Activated CD4-positive, CD25-positive, alpha-beta regulatory T cell treated with anti-CD3 and anti-CD28 coated beads, Interleukin-2, amount 50 U/mL, for 24 hours (primary cell): ENCODE results near the gene ARMC3.

Experiments used
- ATAC-seq, 2 donors: fragments of 150-1000 bp; cut with Tn5 transposase; one replicate each; pipeline ENCODE4 v1.10.0; 2021; ENCODE audit warnings: mild to moderate bottlenecking in 1 of 2, moderate library complexity in 1 of 2

The ARMC3 gene

GRCh38 chr10:22993314-22993713 lies 65.5 kb downstream of the ARMC3 start:
- no peak for ATAC-seq

- ATAC-seq, result no peak
Measured at GRCh38 chr10:22997096-22997495, 69.2 kb downstream of the ARMC3 start.

DNA sequence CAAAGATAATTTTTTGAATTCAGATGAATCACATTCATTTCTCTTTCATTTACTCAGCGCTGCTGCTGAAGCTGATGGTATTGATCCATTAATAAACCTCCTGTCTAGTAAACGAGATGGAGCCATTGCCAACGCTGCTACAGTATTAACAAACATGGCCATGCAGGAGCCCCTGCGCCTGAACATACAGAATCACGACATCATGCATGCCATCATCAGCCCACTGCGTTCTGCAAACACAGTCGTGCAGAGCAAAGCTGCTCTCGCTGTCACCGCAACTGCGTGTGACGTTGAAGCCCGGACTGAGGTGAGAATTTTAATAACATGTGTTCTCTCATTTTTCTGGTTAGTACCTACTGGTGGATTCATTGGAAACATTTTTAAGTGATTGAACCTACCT lies 70.2 kb downstream of the ARMC3 start:
- ATAC-seq, result no peak

DNA sequence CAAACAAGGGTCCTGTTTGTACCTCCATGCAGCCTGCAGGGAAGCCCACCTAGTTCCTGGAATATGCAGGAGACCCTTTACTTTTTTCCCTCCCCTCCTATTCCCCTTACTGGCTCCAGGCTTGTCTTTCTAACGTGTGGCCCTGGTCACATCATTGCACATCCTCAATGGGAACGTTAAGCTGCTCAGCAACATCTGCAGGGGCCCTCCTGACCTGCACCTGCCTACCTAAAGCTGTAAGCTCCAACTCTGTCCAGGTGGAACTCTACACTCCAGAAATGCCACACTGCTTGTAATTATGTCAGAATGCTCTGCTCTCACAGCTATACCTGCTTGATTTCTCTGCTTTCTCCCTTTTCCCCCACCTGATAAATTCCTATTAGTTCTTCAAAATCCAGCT lies 72.1 kb downstream of the ARMC3 start:
- ATAC-seq, result no peak

GRCh38 chr10:23001901-23002516 lies 74.2 kb downstream of the ARMC3 start:
- no peak for ATAC-seq

GRCh38 chr10:23005150-23005549 lies 77.3 kb downstream of the ARMC3 start:
- no peak for ATAC-seq

GRCh38 chr10:23013581-23014335 lies 85.9 kb downstream of the ARMC3 start:
- no peak for ATAC-seq

DNA sequence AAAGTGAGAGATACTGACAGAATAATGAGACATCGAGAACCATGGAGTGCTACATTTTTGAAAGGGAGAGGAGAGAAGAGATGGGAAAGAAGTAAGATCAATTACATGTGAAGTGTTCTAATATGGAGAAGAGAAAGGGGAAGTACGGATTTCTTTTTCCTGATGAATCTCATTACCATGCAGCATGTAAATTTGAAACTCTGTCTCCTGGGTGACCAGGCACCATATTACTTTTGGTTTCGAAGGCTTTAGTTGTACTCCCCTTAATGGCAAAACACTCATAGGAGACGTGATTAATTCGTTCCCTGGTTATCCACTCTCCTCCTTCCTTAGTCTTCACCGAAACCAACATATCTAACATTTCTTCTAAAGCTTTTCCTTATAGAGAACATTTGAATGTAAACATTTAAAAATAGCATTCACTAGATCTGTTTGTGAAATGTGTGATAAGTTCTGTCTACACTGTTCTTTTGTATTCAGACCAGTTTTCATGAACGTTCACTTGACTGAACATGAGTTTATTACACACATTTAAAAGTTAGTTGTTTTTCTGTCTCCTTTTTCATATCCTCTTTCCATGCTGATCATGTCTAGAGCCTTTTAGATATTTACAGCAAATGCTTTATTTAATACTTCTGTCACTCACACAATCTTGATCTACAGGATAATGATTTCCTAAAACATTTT lies 87.3 kb downstream of the ARMC3 start:
- ATAC-seq, result peak in 1 of 2 donors; percentile 20

GRCh38 chr10:23016636-23017035 lies 88.8 kb downstream of the ARMC3 start:
- no peak for ATAC-seq

GRCh38 chr10:23019633-23020032 lies 91.8 kb downstream of the ARMC3 start:
- ATAC-seq, result no peak

DNA sequence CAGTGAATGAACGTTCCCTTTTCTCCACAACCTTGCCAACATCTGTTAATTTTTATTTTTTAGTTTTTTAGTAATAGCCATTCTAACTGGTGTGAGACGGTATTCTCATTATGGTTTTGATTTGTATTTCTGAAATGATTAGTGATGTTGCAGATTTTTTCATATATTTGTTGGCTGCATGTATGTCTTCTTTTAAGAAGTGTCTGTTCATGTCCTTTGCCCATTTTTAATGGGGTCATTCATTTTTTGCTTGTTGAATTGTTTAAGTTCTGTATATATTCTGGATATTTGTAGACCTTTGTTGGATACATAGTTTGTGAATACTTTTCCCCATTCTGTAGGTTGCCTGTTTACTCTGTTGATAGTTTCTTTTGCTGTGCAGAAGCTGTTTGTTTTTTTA lies 93.6 kb downstream of the ARMC3 start:
- no peak for ATAC-seq

GRCh38 chr10:23024002-23024401 lies 96.1 kb downstream of the ARMC3 start:
- no peak for ATAC-seq

- no peak for ATAC-seq
Measured at GRCh38 chr10:23031318-23031717, 103.5 kb downstream of the ARMC3 start.

- ATAC-seq, result no peak
Measured at GRCh38 chr10:23034790-23035189, 106.9 kb downstream of the ARMC3 start.

DNA sequence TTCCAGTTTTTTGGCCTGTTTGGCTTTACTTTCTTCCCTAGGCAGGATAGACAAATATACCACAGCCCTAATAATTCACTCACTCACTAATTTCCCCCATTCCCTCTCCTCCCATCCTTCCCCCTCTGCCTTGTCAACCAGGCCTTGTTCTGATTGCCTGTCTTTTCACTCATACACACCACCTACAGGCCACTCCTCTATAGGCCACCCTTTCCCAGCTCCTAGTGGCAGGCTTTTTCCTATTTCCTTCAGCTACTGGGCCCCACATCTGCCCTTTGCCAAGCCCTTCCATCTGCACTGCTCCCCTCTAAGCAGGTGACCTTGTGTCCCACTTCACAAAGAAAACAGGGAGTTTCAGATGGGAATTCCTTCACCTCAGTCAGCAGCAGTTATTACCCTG lies 107.7 kb downstream of the ARMC3 start:
- ATAC-seq, result no peak

- ATAC-seq, result no peak
Measured at GRCh38 chr10:23037152-23037551, 109.3 kb downstream of the ARMC3 start.

DNA sequence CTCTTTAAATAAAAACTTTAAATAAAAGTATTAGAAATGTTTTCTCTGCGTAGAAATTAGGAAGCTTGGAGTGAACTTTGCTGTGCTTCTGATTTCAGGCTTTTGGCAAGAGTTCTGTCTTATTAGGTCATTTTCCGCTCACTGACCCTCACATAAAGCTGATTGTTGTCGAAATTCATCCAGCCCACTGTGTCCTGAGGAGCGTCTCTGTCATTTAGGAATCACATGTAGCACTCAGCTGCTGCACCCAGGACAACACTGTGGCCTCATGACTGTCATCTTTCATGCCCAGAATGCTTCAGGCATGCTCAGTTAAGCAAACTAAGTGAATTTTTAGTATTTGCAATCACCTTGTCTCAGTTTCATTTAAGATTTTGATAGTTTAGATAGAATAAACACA lies 109.7 kb downstream of the ARMC3 start:
- ATAC-seq, result no peak

GRCh38 chr10:23038172-23038571 lies 110.3 kb downstream of the ARMC3 start:
- no peak for ATAC-seq

DNA sequence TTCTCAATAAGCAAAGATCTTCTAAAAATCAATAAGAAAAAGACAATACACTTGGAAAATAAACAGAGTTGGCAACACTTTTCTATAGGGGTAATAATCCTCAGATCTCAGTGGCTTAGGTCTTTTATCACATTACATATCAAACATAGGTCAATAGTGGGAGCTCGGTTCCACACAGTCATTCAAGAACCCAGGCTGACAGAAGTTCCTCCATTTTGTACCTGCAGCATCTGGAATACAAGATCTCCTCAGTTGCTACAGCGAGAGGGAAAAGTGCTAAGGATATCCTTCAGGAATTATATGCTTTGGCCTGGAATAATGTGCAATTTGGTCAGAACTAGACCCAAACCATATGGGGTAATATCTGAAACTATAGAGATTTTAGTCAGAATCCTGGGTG lies 112.1 kb downstream of the ARMC3 start:
- no peak for ATAC-seq

DNA sequence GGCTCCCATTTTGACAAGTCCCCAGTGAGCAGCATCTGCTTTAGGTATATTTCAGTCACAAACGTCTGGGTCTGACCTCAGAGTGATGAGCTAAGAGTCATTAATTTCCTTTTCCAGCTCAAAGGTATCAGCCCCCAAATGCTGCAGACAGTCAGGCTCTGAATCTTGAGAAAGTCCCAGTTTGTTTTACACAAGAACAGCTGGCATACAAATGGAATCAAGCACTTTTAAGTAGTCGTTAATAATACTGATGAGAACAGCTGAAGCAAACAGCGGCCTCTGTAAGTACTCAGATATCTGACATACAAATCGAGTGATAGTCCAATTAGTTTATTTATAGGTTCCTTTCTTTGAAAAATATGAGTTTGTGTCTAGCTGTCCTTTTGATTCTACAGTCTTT lies 118.2 kb downstream of the ARMC3 start:
- no peak for ATAC-seq

- ATAC-seq, result no peak
Measured at GRCh38 chr10:23047201-23048050, 119.6 kb downstream of the ARMC3 start.

GRCh38 chr10:23048191-23048590 lies 120.3 kb downstream of the ARMC3 start:
- ATAC-seq, result no peak

- no peak for ATAC-seq
Measured at GRCh38 chr10:23051278-23051677, 123.4 kb downstream of the ARMC3 start.
